Tibial artery (tissue), 4 donors: ENCODE measurements around the gene ZNF675.
"Not testable (repeated sequence)": the region's sequence is repeated elsewhere in the genome, so short reads cannot be mapped to it uniquely, and the experiment has no call there.

Experiments used
- DNase-seq, 2 donors: peaks; one replicate each; pipeline ENCODE4 v3.0.0-alpha.2; 2019
- H3K27ac ChIP-seq, 2 donors: fragments of 200-600 bp; sonication (generic) in 1 of 2; 1 replicate in 1 of 2; 2 replicates in 1 of 2; pipeline ENCODE4 v1.5.1; 2018 to 2019; ENCODE audit warnings: mild to moderate bottlenecking in 1 of 2
- H3K27me3 ChIP-seq, 2 donors: fragments of 200-600 bp; sonication (generic) in 1 of 2; one replicate each; pipeline versions ENCODE4 v1.5.1 to v1.6.0; 2016 to 2019
- H3K36me3 ChIP-seq, 3 donors: fragments of 200-600 bp; sonication (generic) in 2 of 3; one replicate each; pipeline ENCODE4 v1.5.1; 2016 to 2019; ENCODE audit warnings: mild to moderate bottlenecking in 2 of 3
- H3K4me1 ChIP-seq, 4 donors: fragments of 200-600 bp; sonication (generic) in 2 of 4; 1 replicate in 3 of 4; 2 replicates in 1 of 4; pipeline ENCODE4 v1.5.1; 2016 to 2019
- H3K4me3 ChIP-seq, 2 donors: fragments of 200-600 bp; sonication (generic) in 1 of 2; 1 replicate in 1 of 2; 2 replicates in 1 of 2; pipeline ENCODE4 v1.5.1; 2018 to 2019; ENCODE audit warnings: mild to moderate bottlenecking in 2 of 2
- H3K9me3 ChIP-seq, 3 donors: fragments of 200-600 bp; sonication (generic) in 1 of 3; one replicate each; pipeline ENCODE4 v1.5.1; 2016 to 2019
- intact Hi-C: fragments of 100-400 bp; cut with DNase I; formaldehyde crosslinking; loops from one replicate; pipeline ENCODE4 v1.15.0; 2023; ENCODE audit warnings: low total_unique reads
- TF ChIP-seq, protein P1 (sequence below), 2 experiments: fragments of 200-600 bp in 1 of 2; fragments of 450-650 bp in 1 of 2; IDR thresholded peaks; one replicate each; pipeline ENCODE4 v1.5.1; 2017 to 2019; ENCODE audit warnings: antibody characterized with exemption in 2 of 2, mild to moderate bottlenecking in 1 of 2, moderate library complexity in 1 of 2

ZNF675 gene

DNA sequence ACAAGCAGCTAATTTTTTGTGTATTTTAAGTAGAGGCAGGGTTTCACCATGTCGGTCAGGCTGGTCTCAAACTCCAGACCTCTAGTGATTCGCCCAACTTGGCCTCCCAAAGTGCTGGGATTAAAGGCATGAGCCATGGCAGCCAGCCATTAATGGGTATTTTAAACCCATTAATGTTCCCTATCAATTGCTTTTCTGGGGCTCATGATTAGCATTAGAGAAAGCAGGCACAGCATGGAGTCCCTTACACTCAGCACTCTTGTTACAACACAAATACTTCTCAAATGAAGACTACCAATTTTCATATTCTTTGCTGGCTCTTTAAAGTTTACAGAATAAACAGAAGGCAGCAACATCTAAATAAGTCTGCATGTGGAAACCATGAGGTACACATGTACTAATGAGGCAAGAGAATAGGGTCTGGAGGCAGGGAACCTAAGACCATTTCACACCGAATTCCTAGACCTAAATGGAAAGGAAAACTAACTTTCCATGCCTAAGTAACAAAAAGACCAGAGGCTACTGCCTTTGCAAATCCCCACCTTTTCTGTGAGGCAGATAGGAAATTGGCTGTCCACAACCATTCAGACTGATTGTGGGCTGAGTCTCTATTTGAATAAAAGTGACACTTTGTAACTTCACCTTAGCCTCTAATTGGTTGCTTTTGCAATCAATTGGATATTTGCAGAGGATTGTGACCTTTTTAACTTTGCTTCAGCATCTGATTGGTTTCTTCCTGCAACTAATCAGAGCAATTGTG, 21.2 kb downstream of the ZNF675 start:
- H3K9me3 ChIP-seq: peaks cover 0 to 57% (median 17%) of the 10 kb centered on the region in 3 donors
- peaks cover 42 to 66% (median 45%) of the 10 kb centered on the region in 3 donors for H3K36me3 ChIP-seq
- no peak overlapping the region for H3K27ac ChIP-seq
- H3K4me1 ChIP-seq: no peaks in the 10 kb centered on the region
- no peak overlapping the region for H3K4me3 ChIP-seq
- TF ChIP-seq, protein P1, sequence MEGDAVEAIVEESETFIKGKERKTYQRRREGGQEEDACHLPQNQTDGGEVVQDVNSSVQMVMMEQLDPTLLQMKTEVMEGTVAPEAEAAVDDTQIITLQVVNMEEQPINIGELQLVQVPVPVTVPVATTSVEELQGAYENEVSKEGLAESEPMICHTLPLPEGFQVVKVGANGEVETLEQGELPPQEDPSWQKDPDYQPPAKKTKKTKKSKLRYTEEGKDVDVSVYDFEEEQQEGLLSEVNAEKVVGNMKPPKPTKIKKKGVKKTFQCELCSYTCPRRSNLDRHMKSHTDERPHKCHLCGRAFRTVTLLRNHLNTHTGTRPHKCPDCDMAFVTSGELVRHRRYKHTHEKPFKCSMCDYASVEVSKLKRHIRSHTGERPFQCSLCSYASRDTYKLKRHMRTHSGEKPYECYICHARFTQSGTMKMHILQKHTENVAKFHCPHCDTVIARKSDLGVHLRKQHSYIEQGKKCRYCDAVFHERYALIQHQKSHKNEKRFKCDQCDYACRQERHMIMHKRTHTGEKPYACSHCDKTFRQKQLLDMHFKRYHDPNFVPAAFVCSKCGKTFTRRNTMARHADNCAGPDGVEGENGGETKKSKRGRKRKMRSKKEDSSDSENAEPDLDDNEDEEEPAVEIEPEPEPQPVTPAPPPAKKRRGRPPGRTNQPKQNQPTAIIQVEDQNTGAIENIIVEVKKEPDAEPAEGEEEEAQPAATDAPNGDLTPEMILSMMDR (IDR thresholded peaks at IDR 0.05): no peak
- no peak for DNase-seq
- intact Hi-C loops: no loop called here
- no peaks in the 10 kb centered on the region for H3K27me3 ChIP-seq

DNA sequence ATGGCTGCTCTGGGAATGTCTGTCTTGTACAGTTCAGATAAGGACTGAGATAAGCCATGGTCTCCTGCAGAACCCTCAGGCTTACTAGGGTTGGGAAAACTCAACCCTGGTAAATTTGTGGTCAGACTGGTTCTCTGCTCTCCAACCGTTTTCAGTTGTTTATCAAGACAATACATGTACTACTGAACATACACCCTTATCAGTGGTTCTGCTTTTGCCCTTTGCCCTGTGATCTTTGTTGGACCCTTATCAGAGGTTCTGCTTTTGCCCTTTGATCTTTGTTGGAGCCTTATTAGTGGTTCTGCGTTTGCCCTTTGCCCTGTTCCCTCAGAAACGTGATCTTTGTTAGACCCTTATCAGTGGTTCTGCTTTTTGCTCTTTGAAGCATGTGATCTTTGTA, 37.2 kb downstream of the ZNF675 start:
- DNase-seq, intact Hi-C loops, H3K27me3 ChIP-seq, H3K4me3 ChIP-seq, H3K27ac ChIP-seq, H3K4me1 ChIP-seq: not testable (repeated sequence)
- peaks cover 3 to 81% (median 3%) of the 10 kb centered on the region in 3 donors for H3K9me3 ChIP-seq
- peaks cover 17 to 27% (median 23%) of the 10 kb centered on the region in 3 donors for H3K36me3 ChIP-seq
